HG02763 (cell line): ENCODE results near the gene GMEB2.
"Not testable (repeated sequence)": the region's sequence is repeated elsewhere in the genome, so short reads cannot be mapped to it uniquely, and the experiment has no call there.

Experiments
- ATAC-seq: cut with Tn5 transposase; IDR thresholded peaks from one replicate; pipeline ENCODE4 v1.9.1; 2021; ENCODE audit warnings: mild to moderate bottlenecking, moderate library complexity; ENCODE audit not compliant: unreplicated experiment

The GMEB2 gene

GRCh38 chr20:63573647-63574131 lies 53.2 kb downstream of the GMEB2 start:
- no peak for ATAC-seq

- ATAC-seq: no peak
Measured at GRCh38 chr20:63572788-63573646, 53.9 kb downstream of the GMEB2 start.

- ATAC-seq: no peak
Measured at GRCh38 chr20:63572071-63572787, 54.7 kb downstream of the GMEB2 start.

GRCh38 chr20:63571087-63571478 lies 55.8 kb downstream of the GMEB2 start:
- not testable (repeated sequence) for ATAC-seq

GRCh38 chr20:63570281-63571086 lies 56.4 kb downstream of the GMEB2 start:
- ATAC-seq: no peak

- ATAC-seq: no peak
Measured at GRCh38 chr20:63568986-63569949, 57.6 kb downstream of the GMEB2 start.

- ATAC-seq: no peak
Measured at GRCh38 chr20:63568170-63568981, 58.5 kb downstream of the GMEB2 start.

GRCh38 chr20:63567386-63568169 lies 59.3 kb downstream of the GMEB2 start:
- peak; percentile 68 for ATAC-seq

- ATAC-seq: no peak
Measured at GRCh38 chr20:63567136-63567385, 59.8 kb downstream of the GMEB2 start.

- no peak for ATAC-seq
Measured at GRCh38 chr20:63566395-63567135, 60.3 kb downstream of the GMEB2 start.

- ATAC-seq: no peak
Measured at GRCh38 chr20:63565699-63566335, 61.1 kb downstream of the GMEB2 start.

- ATAC-seq: no peak
Measured at GRCh38 chr20:63565021-63565698, 61.7 kb downstream of the GMEB2 start.

- no peak for ATAC-seq
Measured at GRCh38 chr20:63564036-63564810, 62.7 kb downstream of the GMEB2 start.

- ATAC-seq: no peak
Measured at GRCh38 chr20:63563225-63563935, 63.5 kb downstream of the GMEB2 start.

- no peak for ATAC-seq
Measured at GRCh38 chr20:63562461-63563224, 64.3 kb downstream of the GMEB2 start.
